ENCODE results near the gene NECTIN1.

NECTIN1 gene

GRCh38 chr11:119756169-119756865 is 27.3 kb upstream of the NECTIN1 start (continued):
- no peak for TF ChIP-seq ISL1 (CRISPR knock-in tag; IDR thresholded peaks at IDR 0.05)

- ATAC-seq: no peak
- no peak for TF ChIP-seq ZNF70 (CRISPR knock-in tag; IDR thresholded peaks at IDR 0.05)
- TF ChIP-seq CSRNP3 (CRISPR knock-in tag; IDR thresholded peaks at IDR 0.05): no peak
- no peak for TF ChIP-seq ZNF8 (CRISPR knock-in tag; IDR thresholded peaks at IDR 0.05)
Measured at GRCh38 chr11:119755356-119756071, 26.5 kb upstream of the NECTIN1 start.

- no peak for ATAC-seq
- TF ChIP-seq CSDC2 (CRISPR knock-in tag; IDR thresholded peaks at IDR 0.05): no peak
- TF ChIP-seq TSHZ2 (CRISPR knock-in tag; IDR thresholded peaks at IDR 0.05): no peak
Measured at GRCh38 chr11:119754656-119755355, 25.8 kb upstream of the NECTIN1 start.

GRCh38 chr11:119754199-119754598 is 25.2 kb upstream of the NECTIN1 start:
- TF ChIP-seq PATZ1 (CRISPR knock-in tag; IDR thresholded peaks at IDR 0.05; ENCODE audit: borderline replicate concordance) (no peak), ZFP3 (CRISPR knock-in tag; IDR thresholded peaks at IDR 0.05) (no peak), ESRRG (CRISPR knock-in tag; IDR thresholded peaks at IDR 0.05) (no peak), ZNF70 (CRISPR knock-in tag; IDR thresholded peaks at IDR 0.05) (no peak), ISL1 (CRISPR knock-in tag; IDR thresholded peaks at IDR 0.05) (no peak), CSRNP3 (CRISPR knock-in tag; IDR thresholded peaks at IDR 0.05) (no peak), ZC3H10 (CRISPR knock-in tag; IDR thresholded peaks at IDR 0.05) (no peak), BACH2 (CRISPR knock-in tag; IDR thresholded peaks at IDR 0.05; ENCODE audit: borderline replicate concordance) (no peak), ZFP30 (CRISPR knock-in tag; IDR thresholded peaks at IDR 0.05) (no peak), TSHZ2 (CRISPR knock-in tag; IDR thresholded peaks at IDR 0.05) (no peak), CREB5 (CRISPR knock-in tag; IDR thresholded peaks at IDR 0.05; ENCODE audit: low read depth) (no peak), PPARA (CRISPR knock-in tag; IDR thresholded peaks at IDR 0.05; ENCODE audit: borderline replicate concordance) (no peak), ARNTL (CRISPR knock-in tag; IDR thresholded peaks at IDR 0.05; ENCODE audit: borderline replicate concordance, low read depth) (no peak), ZNF8 (CRISPR knock-in tag; IDR thresholded peaks at IDR 0.05) (no peak), SNAI2 (CRISPR knock-in tag; IDR thresholded peaks at IDR 0.05) (no peak)
- ATAC-seq: no peak

All from SK-N-SH treated with all-trans-retinoic acid at 6 μM for 48 hours (cell line).